Fibroblast of lung (primary cell): ENCODE results near the gene FHIT.

Experiments
- EZH2 ChIP-seq: IDR thresholded peaks from 2 replicates; pipeline ENCODE4 v1.5.1; 2012; ENCODE audit warnings: low read length, control low read depth, mild to moderate bottlenecking; ENCODE audit errors: missing control alignments
- TF ChIP-seq, protein P1 (sequence below), 2 donors: IDR thresholded peaks in 1 of 2; conservative IDR thresholded peaks in 1 of 2; 1 replicate in 1 of 2; 2 replicates in 1 of 2; pipeline ENCODE4 v1.5.1; 2011 to 2012; ENCODE audit warnings: low read length in 2 of 2, control low read depth in 1 of 2, inconsistent platforms in 1 of 2, low read depth in 1 of 2, mild to moderate bottlenecking in 1 of 2

DNA sequence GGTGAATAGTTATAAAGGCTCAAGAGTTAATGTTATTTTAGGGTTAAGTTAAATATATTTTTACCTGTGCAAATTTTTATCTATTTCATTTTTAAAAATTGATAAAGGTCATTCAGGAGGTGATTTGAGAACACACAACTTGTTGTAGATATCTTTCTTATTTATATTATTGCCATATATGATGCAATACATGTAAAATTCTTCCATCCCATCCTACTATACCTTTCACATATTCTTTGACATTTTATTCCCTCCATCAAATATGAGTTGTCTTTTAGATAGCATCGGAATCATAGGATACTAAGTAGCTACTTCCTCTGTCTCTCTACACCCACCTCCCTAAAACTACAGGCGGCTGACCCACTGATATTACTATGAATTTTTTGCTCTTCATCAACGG is 734.1 kb downstream of the FHIT start:
- TF ChIP-seq, protein P1, sequence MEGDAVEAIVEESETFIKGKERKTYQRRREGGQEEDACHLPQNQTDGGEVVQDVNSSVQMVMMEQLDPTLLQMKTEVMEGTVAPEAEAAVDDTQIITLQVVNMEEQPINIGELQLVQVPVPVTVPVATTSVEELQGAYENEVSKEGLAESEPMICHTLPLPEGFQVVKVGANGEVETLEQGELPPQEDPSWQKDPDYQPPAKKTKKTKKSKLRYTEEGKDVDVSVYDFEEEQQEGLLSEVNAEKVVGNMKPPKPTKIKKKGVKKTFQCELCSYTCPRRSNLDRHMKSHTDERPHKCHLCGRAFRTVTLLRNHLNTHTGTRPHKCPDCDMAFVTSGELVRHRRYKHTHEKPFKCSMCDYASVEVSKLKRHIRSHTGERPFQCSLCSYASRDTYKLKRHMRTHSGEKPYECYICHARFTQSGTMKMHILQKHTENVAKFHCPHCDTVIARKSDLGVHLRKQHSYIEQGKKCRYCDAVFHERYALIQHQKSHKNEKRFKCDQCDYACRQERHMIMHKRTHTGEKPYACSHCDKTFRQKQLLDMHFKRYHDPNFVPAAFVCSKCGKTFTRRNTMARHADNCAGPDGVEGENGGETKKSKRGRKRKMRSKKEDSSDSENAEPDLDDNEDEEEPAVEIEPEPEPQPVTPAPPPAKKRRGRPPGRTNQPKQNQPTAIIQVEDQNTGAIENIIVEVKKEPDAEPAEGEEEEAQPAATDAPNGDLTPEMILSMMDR (conservative IDR thresholded peaks at IDR 0.05 in 1 of 2, IDR thresholded peaks at IDR 0.05 in 1 of 2; ENCODE audit: low read depth in 1 of 2, low read length in 2 of 2): no peak
- no peak for TF ChIP-seq EZH2
